K562 (cell line): ENCODE data around the gene FAT2. TPM values are rescaled to one million over a fixed set of nuclear protein-coding genes. Genes with fewer than 3 reads are reported as not detected.

Experiments
- ATAC-seq: fragments of 200-7000 bp; cut with Tn5 transposase; 3 replicates; pipeline ENCODE4 v1.9.1; 2020; ENCODE audit warnings: moderate library complexity
- BruUV-seq: library from RNA; stranded (reverse); fragments of 400-500 nt; replicated peaks from 2 replicates; lab custom pipeline; 2021; lab: Mats Ljungman, UMichigan
- CTCF ChIA-PET: fragments of 300-600 bp; formaldehyde crosslinking; extraction: SDS; loops from one replicate; lab custom pipeline; 2021; ENCODE audit warnings: low intra/inter-chr PET ratio; lab: Yijun Ruan, JAX
- POLR2A ChIA-PET: fragments of 300-600, 350-650 bp; sonication (Branson Sonifier 250); formaldehyde crosslinking; extraction: SDS; loops from one replicate; lab custom pipeline; 2021; ENCODE audit warnings: antibody characterized with exemption, inconsistent platforms; lab: Yijun Ruan, JAX
- DNase-seq, 4 experiments: peaks; one replicate each; pipeline versions ENCODE4 v3.0.0 to v3.0.0-alpha.2; 2011 to 2018; ENCODE audit warnings: low spot score in 3 of 4, mixed read lengths in 3 of 4; ENCODE audit errors: extremely low read depth in 1 of 4
- FAIRE-seq: peaks from 2 replicates; lab custom pipeline; 2011; peaks lifted over from hg19 to GRCh38; lab: Jason Lieb, UNC
- H2AFZ ChIP-seq: 2 replicates; pipeline ENCODE4 v1.6.0; 2011; ENCODE audit warnings: low read depth, low read length, control low read depth, inconsistent platforms
- H3K27ac ChIP-seq: fragments of 200-600 bp; 3 replicates; pipeline ENCODE4 v1.8.0; 2011; ENCODE audit warnings: low read depth, mild to moderate bottlenecking, control low read depth, inconsistent platforms, low read length, moderate library complexity, mixed read lengths; ENCODE audit errors: extremely low read depth
- H3K27me3 ChIP-seq, 2 experiments: fragments of 300-600 bp in 1 of 2; 2 replicates in 1 of 2; 3 replicates in 1 of 2; pipeline versions ENCODE4 v1.6.0 to v1.8.0; 2011; ENCODE audit warnings: inconsistent platforms in 2 of 2, low read length in 2 of 2, mild to moderate bottlenecking in 1 of 2, mixed read lengths in 1 of 2, moderate library complexity in 1 of 2; ENCODE audit not compliant: control insufficient read depth in 2 of 2, insufficient read depth in 2 of 2
- H3K36me3 ChIP-seq: fragments of 300-600 bp; 3 replicates; pipeline ENCODE4 v1.8.0; 2011; ENCODE audit warnings: mild to moderate bottlenecking, low read length, inconsistent platforms; ENCODE audit not compliant: control insufficient read depth, insufficient read depth
- H3K4me1 ChIP-seq, 2 experiments: fragments of 200-600 bp in 1 of 2; replicated peaks in 1 of 2; 2 replicates in 1 of 2; 3 replicates in 1 of 2; pipeline versions ENCODE4 v1.5.1 to v1.8.0; 2011; ENCODE audit warnings: inconsistent platforms in 2 of 2, low read length in 2 of 2, mild to moderate bottlenecking in 1 of 2, mixed read lengths in 1 of 2, moderate library complexity in 1 of 2; ENCODE audit not compliant: control insufficient read depth in 2 of 2, insufficient read depth in 2 of 2
- H3K4me2 ChIP-seq: 2 replicates; pipeline ENCODE4 v1.6.1; 2011; ENCODE audit warnings: low read length, control low read depth, inconsistent platforms, mixed read lengths; ENCODE audit not compliant: insufficient read depth
- H3K4me3 ChIP-seq: fragments of 200-600 bp; sonication (generic), shearing (Covaris generic); 2 replicates; pipeline ENCODE4 v1.5.1; 2016; ENCODE audit warnings: control low read depth, inconsistent platforms
- H3K79me2 ChIP-seq: fragments of 200-600 bp; 3 replicates; pipeline ENCODE4 v1.8.0; 2011; ENCODE audit warnings: low read length, inconsistent platforms; ENCODE audit not compliant: control insufficient read depth, insufficient read depth
- H3K9ac ChIP-seq, 2 experiments: 2 replicates each; pipeline versions ENCODE4 v1.6.0 to v1.6.1; 2011; ENCODE audit warnings: low read depth in 2 of 2, low read length in 2 of 2, control low read depth in 1 of 2, inconsistent platforms in 1 of 2, mild to moderate bottlenecking in 1 of 2, mixed read lengths in 1 of 2; ENCODE audit not compliant: insufficient read depth in 1 of 2
- H3K9me1 ChIP-seq: one replicate; pipeline ENCODE4 v1.6.0; 2011; ENCODE audit warnings: inconsistent platforms, mild to moderate bottlenecking, low read length, moderate library complexity; ENCODE audit not compliant: control insufficient read depth, insufficient read depth
- H3K9me3 ChIP-seq: replicated peaks from 2 replicates; pipeline ENCODE4 v1.5.1; 2011; ENCODE audit warnings: low read depth, low read length, inconsistent platforms; ENCODE audit not compliant: control insufficient read depth, insufficient read depth
- H4K20me1 ChIP-seq: replicated peaks from 2 replicates; pipeline ENCODE4 v1.6.1; 2011; ENCODE audit warnings: low read length, inconsistent platforms, mixed read lengths; ENCODE audit not compliant: control insufficient read depth, insufficient read depth
- ELF1 ChIP-seq: fragments of 200-800 bp; sonication (Bioruptor generic); IDR thresholded peaks from 2 replicates; pipeline ENCODE4 v1.6.1; 2016; ENCODE audit warnings: missing genetic modification characterization, missing compliant biosample characterization
- ETV6 ChIP-seq, 3 experiments: fragments of 150-350 bp in 1 of 3; sonication (generic) in 1 of 3; formaldehyde crosslinking in 1 of 3; IDR thresholded peaks; 2 replicates each; pipeline versions ENCODE4 v1.6.1 to v1.8.0; 2014 to 2022; ENCODE audit warnings: borderline replicate concordance in 2 of 3, low read depth in 2 of 3, antibody characterized with exemption in 1 of 3, low read length in 1 of 3, mild to moderate bottlenecking in 1 of 3, missing genetic modification reagents in 1 of 3
- PHF21A ChIP-seq: fragments of 450-650 bp; IDR thresholded peaks from 2 replicates; pipeline ENCODE4 v1.6.1; 2017; ENCODE audit warnings: low read depth, borderline replicate concordance
- SMARCE1 ChIP-seq: fragments of 450-650 bp; IDR thresholded peaks from 2 replicates; pipeline ENCODE4 v1.7.1; 2016; ENCODE audit warnings: mild to moderate bottlenecking
- STAT5B ChIP-seq: fragments of 250-450 bp; sonication (Bioruptor Pico); IDR thresholded peaks from 2 replicates; pipeline ENCODE4 v1.8.0; 2021; ENCODE audit warnings: mild to moderate bottlenecking, inconsistent platforms
- TEAD1 ChIP-seq, 2 experiments: fragments of 450-650 bp in 1 of 2; sonication (generic) in 1 of 2; formaldehyde crosslinking; IDR thresholded peaks; 2 replicates each; pipeline versions ENCODE4 v1.4.0 to v1.8.0; 2020 to 2022; ENCODE audit warnings: mild to moderate bottlenecking in 2 of 2, missing genetic modification reagents in 1 of 2
- TGIF2 ChIP-seq: sonication (generic); formaldehyde crosslinking; IDR thresholded peaks from 2 replicates; pipeline ENCODE4 v1.8.1; 2022; ENCODE audit warnings: mild to moderate bottlenecking, missing genetic modification reagents, moderate library complexity
- ZBTB7A ChIP-seq: IDR thresholded peaks from 2 replicates; pipeline ENCODE4 v1.6.1; 2011; ENCODE audit warnings: low read depth, mild to moderate bottlenecking, low read length, moderate library complexity, borderline replicate concordance; ENCODE audit not compliant: control insufficient read depth
- ZC3H4 ChIP-seq: sonication (generic); formaldehyde crosslinking; IDR thresholded peaks from 2 replicates; pipeline ENCODE4 v1.9.0; 2021; ENCODE audit warnings: missing genetic modification reagents, borderline replicate concordance
- ZNF134 ChIP-seq: fragments of 250-450 bp; sonication (Bioruptor Pico); conservative IDR thresholded peaks from 2 replicates; pipeline ENCODE4 v1.4.0; 2020
- ZNF165 ChIP-seq: fragments of 250-450 bp; sonication (Bioruptor Pico); IDR thresholded peaks from 2 replicates; pipeline ENCODE4 v1.4.0; 2020; ENCODE audit warnings: borderline replicate concordance
- ZNF174 ChIP-seq: fragments of 250-450 bp; sonication (Bioruptor Pico); IDR thresholded peaks from 2 replicates; pipeline ENCODE4 v1.4.0; 2020; ENCODE audit warnings: mild to moderate bottlenecking
- ZNF197 ChIP-seq: fragments of 200-800 bp; sonication (Bioruptor generic); IDR thresholded peaks from 2 replicates; pipeline ENCODE4 v1.6.1; 2016; ENCODE audit warnings: low read depth, missing genetic modification characterization, missing compliant biosample characterization
- ZNF431 ChIP-seq: sonication (generic); formaldehyde crosslinking; IDR thresholded peaks from 2 replicates; pipeline ENCODE4 v1.8.0; 2022; ENCODE audit warnings: mild to moderate bottlenecking, missing genetic modification reagents
- ZNF77 ChIP-seq: fragments of 250-450 bp; sonication (Bioruptor Pico); IDR thresholded peaks from 2 replicates; pipeline ENCODE4 v1.5.0; 2020
- ZNF785 ChIP-seq: fragments of 250-450 bp; sonication (Bioruptor Pico); IDR thresholded peaks from 2 replicates; pipeline ENCODE4 v1.4.0; 2020; ENCODE audit warnings: mild to moderate bottlenecking
- WGBS: fragments of 100-300 bp; shearing (Covaris generic); methylation state at CpG from one replicate; pipeline ENCODE4 v1.1.6; 2016; ENCODE audit warnings: low coverage, mixed read lengths; ENCODE audit not compliant: insufficient coverage; ENCODE audit errors: missing lambda C conversion rate; 5-methylcytosine and 5-hydroxymethylcytosine counted together
- in situ Hi-C: fragments of 300-500 bp; cut with MboI; formaldehyde crosslinking; loops from 4 replicates; pipeline ENCODE4 v1.15.0; 2018; ENCODE audit warnings: inconsistent platforms, mixed read lengths
- intact Hi-C: fragments of 100-400 bp; cut with micrococcal nuclease; formaldehyde crosslinking; loops from 2 replicates; pipeline ENCODE4 v1.14.2; 2022
- polyA plus RNA-seq, 8 experiments: library from polyadenylated mRNA; depleted of rRNA in 4 of 8; stranded (reverse) in 5 of 8; unstranded in 3 of 8; fragments of >200 nt; fragmentation: Nextera tagmentation in 2 of 8; fragmentation: Illumina TruSeq in 1 of 8; extraction: Ambion mirVana in 2 of 8; extraction: Trizol in 1 of 8; gene quantifications; 2 replicates each; pipeline versions ENCODE4 v1.2.1 to v1.2.3, GENCODE V29; 2011 to 2014; ENCODE audit warnings: inconsistent platforms in 1 of 8, missing spikeins in 1 of 8
- total RNA-seq, 7 experiments: library from RNA; depleted of rRNA in 6 of 7; stranded (reverse); fragments of >200 nt in 6 of 7; fragmentation: Illumina TruSeq in 2 of 7; extraction: Trizol in 2 of 7; gene quantifications; 2 replicates each; pipeline versions ENCODE4 v1.2.1 to v1.2.3, GENCODE V29; 2011 to 2021; ENCODE audit warnings: low replicate concordance in 1 of 7
- TF ChIP-seq, protein P1 (sequence below): sonication (generic); formaldehyde crosslinking; IDR thresholded peaks from 2 replicates; pipeline ENCODE4 v1.8.1; 2023; ENCODE audit warnings: mild to moderate bottlenecking, missing genetic modification reagents, moderate library complexity
- TF ChIP-seq, protein P2 (sequence below): sonication (generic); formaldehyde crosslinking; IDR thresholded peaks from 2 replicates; pipeline ENCODE4 v1.8.0; 2022; ENCODE audit warnings: mild to moderate bottlenecking, missing genetic modification reagents
- TF ChIP-seq, protein P3 (sequence below): IDR thresholded peaks from 3 replicates; pipeline ENCODE4 v1.6.1; 2011; ENCODE audit warnings: borderline replicate concordance, mild to moderate bottlenecking; ENCODE audit not compliant: insufficient read length, insufficient read depth

Gene FAT2
- total and polyA plus RNA-seq, 9 of the 15 experiments (the other 6 are each of a cell fraction or from before 2014, with no cell fraction given): not detected

DNA sequence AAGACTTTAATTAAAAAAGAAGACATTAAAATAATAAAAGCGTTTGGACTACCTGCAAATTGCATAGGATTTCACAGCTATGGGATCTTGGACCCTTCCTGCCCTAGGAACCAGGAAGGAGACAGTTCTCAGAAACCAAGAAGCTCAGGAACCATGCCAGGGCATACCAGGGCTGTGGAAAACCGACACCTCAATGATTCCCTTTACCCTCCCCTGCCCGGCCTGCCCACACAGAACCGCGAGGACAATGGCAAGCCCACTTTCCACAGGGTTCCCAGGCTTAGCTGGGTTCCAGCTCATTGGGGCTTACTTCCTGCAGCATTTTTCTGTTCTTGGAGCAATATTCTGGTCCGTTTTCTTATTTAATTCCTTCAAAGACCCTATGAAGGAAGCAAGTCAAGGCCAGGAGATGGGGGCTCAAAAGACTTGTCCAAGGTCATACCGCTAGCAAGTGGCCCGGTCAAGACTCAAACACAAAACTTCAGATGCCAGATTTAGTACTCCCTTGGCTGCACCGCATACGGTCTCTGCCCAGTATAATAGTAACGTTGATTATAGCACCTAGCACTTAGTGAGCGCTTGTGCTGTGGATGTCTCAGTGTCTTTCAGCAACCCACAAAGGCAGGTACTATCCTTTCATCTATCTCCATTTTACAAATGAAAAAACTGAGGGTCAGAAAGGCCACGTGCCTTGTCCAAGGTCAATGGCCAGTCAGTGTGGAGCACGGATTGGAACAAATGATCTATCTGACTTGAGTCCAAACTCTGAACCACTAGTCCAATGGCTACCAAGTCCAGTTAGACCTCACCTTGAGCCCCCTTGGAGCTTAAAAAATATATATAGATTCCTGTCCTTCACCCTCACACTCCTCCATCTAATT lies 6.8 kb downstream of the FAT2 start:
- intact Hi-C loops: no loop called here

More for the DNA sequence above, 6.8 kb downstream of the FAT2 start:
- Histone ChIP-seq H3K79me2 (no peaks in the 10 kb centered on the region), H3K9ac (no peak overlapping the region), H3K9me3 (no peaks in the 10 kb centered on the region), H3K27me3 (peaks cover 3 to 22% of the 10 kb centered on the region in 2 experiments; a peak in 3 of 5 replicates), H3K4me1 (no peaks in the 10 kb centered on the region), H3K36me3 (no peaks in the 10 kb centered on the region), H3K9me1 (no peaks in the 10 kb centered on the region), H2AFZ (no peak overlapping the region), H3K4me2 (no peak overlapping the region), H3K27ac (no peak overlapping the region), H3K4me3 (no peak overlapping the region), H4K20me1 (no peaks in the 10 kb centered on the region)
- ChIA-PET CTCF (no interaction called here), POLR2A (interaction anchor here (0.6 to 1.6 kb wide), 2 partner anchors 12 to 20 kb away, joined by 4 read pairs; no protein-coding TSS in a partner anchor)
- BruUV-seq: no TSS peak
- DNase-seq (no peak), ATAC-seq (no peak), FAIRE-seq (no peak)
- WGBS: 11% methylated on average over 14 of the region's 14 CpGs
- no peak for TF ChIP-seq ZNF165
- TF ChIP-seq STAT5B: no peak
- no peak for TF ChIP-seq ELF1 (tag)
- TF ChIP-seq TGIF2 (CRISPR knock-in tag): no peak
- TF ChIP-seq, protein P1, sequence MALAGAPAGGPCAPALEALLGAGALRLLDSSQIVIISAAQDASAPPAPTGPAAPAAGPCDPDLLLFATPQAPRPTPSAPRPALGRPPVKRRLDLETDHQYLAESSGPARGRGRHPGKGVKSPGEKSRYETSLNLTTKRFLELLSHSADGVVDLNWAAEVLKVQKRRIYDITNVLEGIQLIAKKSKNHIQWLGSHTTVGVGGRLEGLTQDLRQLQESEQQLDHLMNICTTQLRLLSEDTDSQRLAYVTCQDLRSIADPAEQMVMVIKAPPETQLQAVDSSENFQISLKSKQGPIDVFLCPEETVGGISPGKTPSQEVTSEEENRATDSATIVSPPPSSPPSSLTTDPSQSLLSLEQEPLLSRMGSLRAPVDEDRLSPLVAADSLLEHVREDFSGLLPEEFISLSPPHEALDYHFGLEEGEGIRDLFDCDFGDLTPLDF: no peak
- TF ChIP-seq, protein P2, sequence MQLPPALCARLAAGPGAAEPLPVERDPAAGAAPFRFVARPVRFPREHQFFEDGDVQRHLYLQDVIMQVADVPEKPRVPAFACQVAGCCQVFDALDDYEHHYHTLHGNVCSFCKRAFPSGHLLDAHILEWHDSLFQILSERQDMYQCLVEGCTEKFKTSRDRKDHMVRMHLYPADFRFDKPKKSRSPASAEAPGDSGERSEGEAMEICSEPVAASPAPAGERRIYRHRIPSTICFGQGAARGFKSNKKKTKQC (CRISPR knock-in tag): no peak
- TF ChIP-seq ZC3H4 (CRISPR knock-in tag): no peak
- TF ChIP-seq ZNF174 (CRISPR knock-in tag): no peak
- no peak for TF ChIP-seq PHF21A
- no peak for TF ChIP-seq ZNF785
- TF ChIP-seq ZNF77 (CRISPR knock-in tag): no peak
- no peak for TF ChIP-seq TEAD1 (CRISPR knock-in tag; IDR thresholded peaks at IDR 0.05)
- no peak for TF ChIP-seq SMARCE1
- no peak for TF ChIP-seq ETV6 (IDR thresholded peaks at IDR 0.05; ENCODE audit: borderline replicate concordance in 1 of 2, low read depth in 2 of 2, low read length in 1 of 2)
- TF ChIP-seq ETV6 (CRISPR knock-in tag; IDR thresholded peaks at IDR 0.05; ENCODE audit: borderline replicate concordance): no peak
- no peak for TF ChIP-seq ZNF197 (CRISPR knock-in tag)
- no peak for TF ChIP-seq ZNF134
- TF ChIP-seq, protein P3, sequence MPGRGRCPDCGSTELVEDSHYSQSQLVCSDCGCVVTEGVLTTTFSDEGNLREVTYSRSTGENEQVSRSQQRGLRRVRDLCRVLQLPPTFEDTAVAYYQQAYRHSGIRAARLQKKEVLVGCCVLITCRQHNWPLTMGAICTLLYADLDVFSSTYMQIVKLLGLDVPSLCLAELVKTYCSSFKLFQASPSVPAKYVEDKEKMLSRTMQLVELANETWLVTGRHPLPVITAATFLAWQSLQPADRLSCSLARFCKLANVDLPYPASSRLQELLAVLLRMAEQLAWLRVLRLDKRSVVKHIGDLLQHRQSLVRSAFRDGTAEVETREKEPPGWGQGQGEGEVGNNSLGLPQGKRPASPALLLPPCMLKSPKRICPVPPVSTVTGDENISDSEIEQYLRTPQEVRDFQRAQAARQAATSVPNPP: no peak
- TF ChIP-seq ZBTB7A: no peak
- no peak for TF ChIP-seq ZNF431 (CRISPR knock-in tag)
- in situ Hi-C loops: no loop called here
